HT1080 (cell line): ENCODE data around the gene TRIOBP. TPM values are rescaled to one million over a fixed set of nuclear protein-coding genes. Genes with fewer than 3 reads are reported as not detected.
"Not testable (repeated sequence)": the region's sequence is repeated elsewhere in the genome, so short reads cannot be mapped to it uniquely, and the experiment has no call there.

Source experiments
- DNase-seq: peaks from one replicate; pipeline ENCODE4 v3.0.0-alpha.2; 2015; ENCODE audit warnings: low read depth
- total RNA-seq: library from RNA; depleted of rRNA; stranded (reverse); fragments of >200 nt; shearing (Covaris generic); gene quantifications from 2 replicates; pipeline ENCODE4 v1.2.3, GENCODE V29; 2014

The TRIOBP gene
- total RNA-seq, 1 experiment from 2014 or later = 33.3 TPM

- DNase-seq = peak; percentile 51
Observed at GRCh38 chr22:37775785-37776638, 79.2 kb downstream of the TRIOBP start.

DNA sequence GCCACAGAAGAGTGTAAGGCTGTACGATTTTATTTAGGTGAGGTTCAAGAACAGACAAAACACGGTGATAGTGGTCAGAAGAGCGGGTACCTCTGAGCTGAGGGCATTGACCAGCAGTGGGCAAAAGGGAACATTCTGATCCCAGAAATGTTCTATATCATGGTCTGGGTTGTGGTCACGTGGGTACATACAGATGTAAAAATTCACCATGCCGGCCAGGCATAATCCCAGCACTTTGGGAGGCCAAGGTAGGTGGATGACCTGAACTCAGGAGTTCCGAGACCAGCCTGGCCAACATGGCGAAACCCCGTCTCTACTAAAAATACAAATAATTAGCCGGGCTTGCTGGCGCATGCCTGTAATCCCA, 79.8 kb downstream of the TRIOBP start:
- no peak for DNase-seq

- DNase-seq = peak; percentile 85
Observed at GRCh38 chr22:37777122-37777687, 80.4 kb downstream of the TRIOBP start.

DNA sequence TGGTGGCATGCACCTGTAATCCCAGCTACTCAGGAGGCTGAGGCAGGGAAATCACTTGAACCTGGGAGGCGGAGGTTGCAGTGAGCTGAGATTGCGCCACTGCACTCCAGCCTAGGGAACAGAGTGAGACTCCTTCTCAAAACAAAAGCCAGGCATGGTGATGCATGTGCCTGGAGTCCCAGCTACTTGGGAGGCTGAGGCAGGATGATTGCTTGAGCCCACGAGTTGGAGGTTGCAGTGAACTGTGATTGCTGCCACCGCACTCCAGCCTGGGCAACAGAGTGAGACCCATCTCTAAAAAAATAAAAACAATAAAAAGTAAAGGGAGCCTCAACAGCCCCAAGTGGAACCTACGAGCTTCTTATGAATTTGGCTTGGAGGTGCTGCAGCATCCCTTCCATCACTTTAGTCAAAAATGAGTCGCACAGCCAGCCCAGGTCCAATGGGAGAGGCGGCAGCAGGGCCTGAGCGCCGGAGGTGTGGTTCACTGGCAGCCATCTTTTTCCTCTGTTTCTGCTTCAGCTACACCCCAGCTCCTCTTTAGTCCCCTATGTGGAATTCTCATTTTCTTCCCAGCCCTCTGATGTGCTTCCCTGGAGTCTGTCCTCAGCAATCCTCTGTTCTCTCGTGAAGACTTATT, 81.6 kb downstream of the TRIOBP start:
- no peak for DNase-seq

GRCh38 chr22:37781434-37782059, 84.7 kb downstream of the TRIOBP start:
- no peak for DNase-seq

GRCh38 chr22:37782340-37783168, 85.7 kb downstream of the TRIOBP start:
- DNase-seq = peak; percentile 81

DNA sequence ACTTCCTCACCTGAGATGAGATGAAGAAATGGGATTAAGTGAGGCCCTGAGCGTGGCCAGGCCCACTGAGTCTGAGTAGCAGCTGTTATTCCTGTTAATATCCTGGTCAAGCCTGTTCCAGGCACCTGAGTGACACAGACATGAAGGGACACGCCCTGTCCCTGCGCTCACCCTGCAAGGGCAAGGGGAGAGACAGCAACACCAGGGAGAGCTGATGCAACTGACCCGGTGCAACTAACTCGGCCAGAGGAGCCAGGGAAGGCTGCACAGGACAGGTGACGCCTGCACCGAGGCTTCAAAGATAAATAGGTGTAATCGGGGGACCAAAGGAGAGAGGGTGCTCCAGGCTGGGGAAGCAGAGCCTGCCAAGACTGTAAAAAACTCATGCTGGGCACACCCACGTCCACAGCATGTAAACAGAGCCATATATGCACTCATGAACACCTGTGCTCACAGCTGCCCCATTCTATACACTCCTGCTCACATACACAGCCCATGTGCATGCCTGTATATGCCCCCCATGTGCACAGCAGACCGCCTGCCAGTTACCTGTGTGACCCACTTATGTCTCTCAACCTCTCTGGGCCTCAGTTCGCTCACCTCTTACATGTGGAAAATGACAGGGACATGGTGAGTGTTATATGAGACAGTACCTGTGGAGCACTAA, 88.1 kb downstream of the TRIOBP start:
- DNase-seq = no peak

DNA sequence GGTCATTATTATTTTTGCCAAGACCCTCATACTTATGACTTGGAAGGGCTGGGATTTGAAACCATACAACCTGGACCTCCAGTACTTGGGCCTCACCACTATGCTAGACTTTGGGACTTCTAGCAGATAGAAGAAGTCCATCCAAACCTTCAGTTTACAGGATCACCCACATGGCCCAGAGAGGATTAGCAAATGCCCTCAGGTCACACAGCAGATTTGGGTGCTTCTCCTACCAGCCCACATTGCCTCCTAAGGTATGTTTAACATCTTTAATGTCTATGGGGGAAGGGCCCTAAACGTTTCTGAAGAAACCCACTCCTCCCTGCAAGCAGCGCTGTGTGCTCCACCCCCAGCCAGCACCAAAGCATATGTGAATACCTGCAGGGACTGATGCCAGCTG, 93.4 kb downstream of the TRIOBP start:
- no peak for DNase-seq

DNA sequence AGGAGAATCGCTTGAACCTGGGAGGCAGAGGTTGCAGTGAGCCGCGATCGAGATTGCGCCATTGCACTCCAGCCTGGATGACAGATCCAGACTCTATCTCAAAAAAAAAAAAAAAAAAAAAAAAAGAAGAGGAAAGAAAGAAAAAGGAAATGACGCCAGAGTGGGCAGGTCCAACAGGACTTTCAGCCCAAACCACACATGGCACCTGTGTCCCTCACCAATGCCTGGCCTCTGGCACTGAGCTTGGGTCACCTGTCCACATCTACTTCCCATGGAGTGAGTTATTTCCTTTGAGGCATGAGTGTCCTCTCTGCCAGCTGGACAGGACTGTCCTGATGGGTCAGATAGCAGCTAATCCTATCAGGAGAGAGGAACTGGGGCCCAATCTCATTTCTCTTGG, 95.6 kb downstream of the TRIOBP start:
- DNase-seq = no peak

DNA sequence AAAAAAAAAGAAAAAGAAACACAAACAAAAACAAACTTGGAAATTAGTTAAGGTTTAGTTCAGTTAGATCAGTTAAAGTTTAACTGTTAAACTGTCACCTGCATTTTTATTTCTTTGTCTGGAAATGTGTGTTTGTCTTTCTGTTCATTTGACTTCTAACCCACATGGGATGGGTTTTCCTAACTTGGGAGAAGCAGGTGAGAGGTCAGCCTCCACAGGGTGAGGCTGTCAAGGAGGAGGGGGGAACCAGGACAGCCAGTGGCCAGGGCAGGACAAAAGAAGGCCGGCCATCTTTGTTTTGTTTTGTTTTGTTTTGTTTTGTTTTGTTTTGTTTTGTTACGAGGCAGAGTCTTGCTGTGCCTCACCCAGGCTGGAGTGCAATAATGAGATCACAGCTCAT, 97.5 kb downstream of the TRIOBP start:
- DNase-seq = no peak

- no peak for DNase-seq
Observed at GRCh38 chr22:37796079-37796478, 99.2 kb downstream of the TRIOBP start.

- not testable (repeated sequence) for DNase-seq
Observed at GRCh38 chr22:37797259-37797658, 100.4 kb downstream of the TRIOBP start.

- DNase-seq = no peak
Observed at GRCh38 chr22:37797874-37798500, 101.1 kb downstream of the TRIOBP start.

DNA sequence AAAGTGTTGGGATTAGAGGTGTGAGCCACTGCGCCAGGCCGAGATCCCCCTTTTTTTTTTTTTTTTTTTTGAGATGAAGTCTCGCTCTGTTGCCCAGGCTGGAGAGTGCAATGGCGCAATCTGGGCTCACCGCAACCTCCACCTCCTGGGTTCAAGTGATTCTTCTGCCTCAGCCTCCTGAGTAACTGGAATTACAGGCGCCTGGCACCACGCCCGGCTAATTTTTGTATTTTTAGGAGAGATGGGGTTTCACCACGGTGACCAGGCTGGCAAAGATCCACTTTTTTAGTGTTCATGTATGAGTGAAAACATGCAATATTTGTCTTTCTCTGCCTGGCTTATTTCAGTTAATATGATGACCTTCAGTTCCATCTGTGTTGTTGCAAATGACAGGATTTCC, 103.1 kb downstream of the TRIOBP start:
- not testable (repeated sequence) for DNase-seq

- DNase-seq = no peak
Observed at GRCh38 chr22:37801946-37802309, 105.1 kb downstream of the TRIOBP start.

DNA sequence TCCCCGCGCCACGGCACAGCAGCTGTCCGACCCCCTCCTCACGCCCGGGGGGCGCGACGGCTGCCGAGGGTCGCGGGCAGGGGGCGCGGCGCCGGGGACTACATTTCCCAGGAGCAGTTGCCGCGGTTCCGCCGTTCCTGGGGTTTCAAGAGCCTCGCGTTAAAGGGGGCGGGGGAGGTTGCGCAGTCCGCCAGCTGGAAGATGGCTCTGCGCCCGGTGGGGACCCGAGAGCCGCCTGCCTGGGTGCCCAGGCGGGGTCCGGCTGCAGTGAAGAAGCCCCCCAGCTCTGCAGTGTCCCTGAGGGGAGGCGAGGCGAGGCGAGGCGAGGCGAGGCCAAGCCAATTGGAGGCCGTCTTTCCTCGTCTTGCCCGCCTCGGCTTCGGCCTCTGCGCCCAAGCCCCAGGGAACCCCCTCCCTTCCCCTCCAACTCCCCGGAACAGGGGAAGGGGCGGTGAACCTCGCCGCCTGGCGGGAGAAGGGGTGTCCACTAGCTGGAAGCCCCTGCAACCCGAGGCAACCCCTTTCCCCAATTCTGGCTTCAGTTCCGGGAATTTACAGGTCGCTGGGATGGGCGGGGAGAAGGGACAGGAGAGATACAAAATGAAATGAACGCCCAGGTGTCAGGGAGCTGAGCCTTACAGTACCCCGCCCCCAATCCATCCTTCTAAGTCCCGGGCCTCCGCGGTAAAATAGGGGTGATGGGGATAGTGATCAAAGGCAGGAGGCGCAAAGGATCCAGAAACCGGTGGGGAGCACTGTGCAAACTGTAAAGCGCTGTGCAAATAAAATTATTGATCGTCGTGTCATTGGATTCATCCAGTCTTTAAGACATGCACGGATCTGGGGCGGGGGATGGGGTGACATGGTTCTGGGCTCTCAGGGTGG, 105.7 kb downstream of the TRIOBP start:
- DNase-seq = no peak

DNA sequence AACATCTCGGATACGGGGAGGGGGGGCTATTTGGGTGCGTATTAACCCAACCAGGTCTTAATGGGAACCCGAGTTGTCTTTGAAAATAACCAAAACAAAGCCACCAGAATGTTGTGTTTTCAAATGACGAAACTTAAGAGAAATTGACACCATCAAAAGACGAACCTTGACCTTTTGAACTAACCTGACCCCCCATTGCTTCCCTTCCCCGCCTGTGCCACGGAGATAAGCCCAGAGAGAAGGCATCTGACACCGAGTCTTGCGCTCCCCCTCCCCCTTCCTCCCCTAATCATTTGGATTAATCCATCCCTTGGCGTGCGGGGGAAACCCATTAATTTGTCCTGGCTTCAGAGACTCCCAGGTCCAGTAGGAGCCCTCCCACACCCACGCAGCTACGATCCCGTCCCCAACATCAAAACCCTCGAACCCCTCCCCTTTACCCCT, 106.4 kb downstream of the TRIOBP start:
- DNase-seq = no peak

GRCh38 chr22:37803639-37804351, 106.9 kb downstream of the TRIOBP start:
- DNase-seq = no peak
